ENCODE data around the gene THBD.

The THBD gene

DNA sequence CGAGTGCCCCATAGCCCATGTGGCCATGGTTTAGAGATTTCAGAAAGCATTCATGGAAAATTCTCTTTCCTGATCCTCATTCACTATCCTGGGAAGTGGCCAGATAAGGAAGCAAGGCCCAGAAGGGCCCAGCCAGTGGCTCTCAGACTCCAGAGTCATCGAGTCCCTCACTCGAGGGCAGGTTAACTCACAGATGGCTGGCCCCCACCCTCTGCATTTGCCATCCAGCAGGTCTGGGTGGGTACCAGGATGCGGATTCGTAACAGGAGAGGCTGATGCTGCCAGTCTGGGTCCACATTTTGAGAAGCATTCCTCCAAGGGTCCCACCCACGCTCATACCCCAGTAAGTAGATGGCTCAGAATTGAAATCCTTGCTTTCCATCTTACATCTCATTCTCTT lies 18.1 kb downstream of the THBD start:
- no peak for TF ChIP-seq RAD21 (IDR thresholded peaks at IDR 0.05; ENCODE audit: low read depth)
- TF ChIP-seq EGR1 (IDR thresholded peaks at IDR 0.05) = no peak
- no peak for TF ChIP-seq CEBPB (IDR thresholded peaks at IDR 0.05)
- no peak for TF ChIP-seq YY1 (IDR thresholded peaks at IDR 0.05; ENCODE audit: low read depth)
- TF ChIP-seq, protein P1, sequence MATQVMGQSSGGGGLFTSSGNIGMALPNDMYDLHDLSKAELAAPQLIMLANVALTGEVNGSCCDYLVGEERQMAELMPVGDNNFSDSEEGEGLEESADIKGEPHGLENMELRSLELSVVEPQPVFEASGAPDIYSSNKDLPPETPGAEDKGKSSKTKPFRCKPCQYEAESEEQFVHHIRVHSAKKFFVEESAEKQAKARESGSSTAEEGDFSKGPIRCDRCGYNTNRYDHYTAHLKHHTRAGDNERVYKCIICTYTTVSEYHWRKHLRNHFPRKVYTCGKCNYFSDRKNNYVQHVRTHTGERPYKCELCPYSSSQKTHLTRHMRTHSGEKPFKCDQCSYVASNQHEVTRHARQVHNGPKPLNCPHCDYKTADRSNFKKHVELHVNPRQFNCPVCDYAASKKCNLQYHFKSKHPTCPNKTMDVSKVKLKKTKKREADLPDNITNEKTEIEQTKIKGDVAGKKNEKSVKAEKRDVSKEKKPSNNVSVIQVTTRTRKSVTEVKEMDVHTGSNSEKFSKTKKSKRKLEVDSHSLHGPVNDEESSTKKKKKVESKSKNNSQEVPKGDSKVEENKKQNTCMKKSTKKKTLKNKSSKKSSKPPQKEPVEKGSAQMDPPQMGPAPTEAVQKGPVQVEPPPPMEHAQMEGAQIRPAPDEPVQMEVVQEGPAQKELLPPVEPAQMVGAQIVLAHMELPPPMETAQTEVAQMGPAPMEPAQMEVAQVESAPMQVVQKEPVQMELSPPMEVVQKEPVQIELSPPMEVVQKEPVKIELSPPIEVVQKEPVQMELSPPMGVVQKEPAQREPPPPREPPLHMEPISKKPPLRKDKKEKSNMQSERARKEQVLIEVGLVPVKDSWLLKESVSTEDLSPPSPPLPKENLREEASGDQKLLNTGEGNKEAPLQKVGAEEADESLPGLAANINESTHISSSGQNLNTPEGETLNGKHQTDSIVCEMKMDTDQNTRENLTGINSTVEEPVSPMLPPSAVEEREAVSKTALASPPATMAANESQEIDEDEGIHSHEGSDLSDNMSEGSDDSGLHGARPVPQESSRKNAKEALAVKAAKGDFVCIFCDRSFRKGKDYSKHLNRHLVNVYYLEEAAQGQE (IDR thresholded peaks at IDR 0.05; ENCODE audit: low read depth) = no peak
- no peak for TF ChIP-seq TAF1 (IDR thresholded peaks at IDR 0.05; ENCODE audit: low read depth)
- TF ChIP-seq CREB1 (IDR thresholded peaks at IDR 0.05; ENCODE audit: low read depth) = no peak
- TF ChIP-seq, protein P2, sequence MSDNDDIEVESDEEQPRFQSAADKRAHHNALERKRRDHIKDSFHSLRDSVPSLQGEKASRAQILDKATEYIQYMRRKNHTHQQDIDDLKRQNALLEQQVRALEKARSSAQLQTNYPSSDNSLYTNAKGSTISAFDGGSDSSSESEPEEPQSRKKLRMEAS (IDR thresholded peaks at IDR 0.05) = no peak
- TF ChIP-seq, protein P3, sequence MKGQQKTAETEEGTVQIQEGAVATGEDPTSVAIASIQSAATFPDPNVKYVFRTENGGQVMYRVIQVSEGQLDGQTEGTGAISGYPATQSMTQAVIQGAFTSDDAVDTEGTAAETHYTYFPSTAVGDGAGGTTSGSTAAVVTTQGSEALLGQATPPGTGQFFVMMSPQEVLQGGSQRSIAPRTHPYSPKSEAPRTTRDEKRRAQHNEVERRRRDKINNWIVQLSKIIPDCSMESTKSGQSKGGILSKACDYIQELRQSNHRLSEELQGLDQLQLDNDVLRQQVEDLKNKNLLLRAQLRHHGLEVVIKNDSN (IDR thresholded peaks at IDR 0.05) = no peak
- TF ChIP-seq FOXM1 (IDR thresholded peaks at IDR 0.05; ENCODE audit: borderline replicate concordance, low read depth) = no peak
- TF ChIP-seq EP300 (IDR thresholded peaks at IDR 0.05; ENCODE audit: borderline replicate concordance) = no peak
- no peak for TF ChIP-seq TEAD4 (IDR thresholded peaks at IDR 0.05)
- no peak for TF ChIP-seq TCF12 (IDR thresholded peaks at IDR 0.05; ENCODE audit: low read depth)
- no peak for TF ChIP-seq ZBTB7A (IDR thresholded peaks at IDR 0.05; ENCODE audit: low read depth)
- no peak for TF ChIP-seq NFIC (IDR thresholded peaks at IDR 0.05)

DNA sequence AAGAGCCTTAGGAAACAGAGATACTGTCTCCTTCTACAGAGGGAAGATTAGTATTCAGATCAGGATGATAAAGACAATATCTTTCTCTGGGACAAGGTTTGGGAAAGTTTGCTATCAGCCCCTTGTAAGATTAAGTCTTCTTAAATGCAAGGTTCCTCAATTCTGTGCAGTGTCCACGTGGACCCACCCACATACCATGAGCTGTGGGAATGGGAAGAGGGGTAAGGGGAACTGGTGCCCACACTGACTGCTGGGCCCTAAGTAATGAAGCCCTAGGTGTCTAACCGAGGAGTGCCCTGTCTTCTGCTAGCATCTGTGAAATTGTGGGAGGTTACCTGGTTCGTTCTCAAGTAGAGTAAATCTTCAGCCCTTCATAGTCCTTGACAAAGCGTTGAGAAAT lies 20.1 kb downstream of the THBD start:
- TF ChIP-seq RAD21 (IDR thresholded peaks at IDR 0.05; ENCODE audit: low read depth) = no peak
- TF ChIP-seq CEBPB (IDR thresholded peaks at IDR 0.05) = no peak
- TF ChIP-seq, protein P3 (IDR thresholded peaks at IDR 0.05) = no peak
- no peak for TF ChIP-seq FOXM1 (IDR thresholded peaks at IDR 0.05; ENCODE audit: borderline replicate concordance, low read depth)
- TF ChIP-seq, protein P1 (IDR thresholded peaks at IDR 0.05; ENCODE audit: low read depth) = no peak
- TF ChIP-seq NFIC (IDR thresholded peaks at IDR 0.05) = no peak
- TF ChIP-seq, protein P2 (IDR thresholded peaks at IDR 0.05) = no peak
- TF ChIP-seq TAF1 (IDR thresholded peaks at IDR 0.05; ENCODE audit: low read depth) = no peak
- no peak for TF ChIP-seq ZBTB7A (IDR thresholded peaks at IDR 0.05; ENCODE audit: low read depth)
- no peak for TF ChIP-seq TEAD4 (IDR thresholded peaks at IDR 0.05)
- no peak for TF ChIP-seq CREB1 (IDR thresholded peaks at IDR 0.05; ENCODE audit: low read depth)
- no peak for TF ChIP-seq TCF12 (IDR thresholded peaks at IDR 0.05; ENCODE audit: low read depth)
- TF ChIP-seq EGR1 (IDR thresholded peaks at IDR 0.05) = no peak
- TF ChIP-seq YY1 (IDR thresholded peaks at IDR 0.05; ENCODE audit: low read depth) = no peak
- TF ChIP-seq EP300 (IDR thresholded peaks at IDR 0.05; ENCODE audit: borderline replicate concordance) = no peak

DNA sequence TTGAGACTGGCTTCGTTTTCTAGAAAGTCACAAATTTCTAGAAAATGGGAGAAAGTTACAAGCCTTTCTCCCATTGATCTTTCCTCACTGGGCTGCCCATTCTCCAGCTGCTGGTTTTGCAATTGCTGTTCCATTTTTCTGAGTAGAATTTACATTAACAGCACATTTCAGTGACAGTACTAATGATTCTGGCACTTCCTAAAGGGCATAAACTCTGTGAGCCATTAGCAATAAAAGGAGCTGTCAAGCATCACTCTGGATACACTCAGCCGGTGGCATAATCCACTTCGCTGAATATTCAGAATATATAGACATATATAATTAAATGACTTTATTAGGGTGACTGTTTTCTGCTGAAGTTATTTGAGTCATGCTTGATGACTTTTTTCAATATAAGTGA lies 21.1 kb downstream of the THBD start:
- TF ChIP-seq CEBPB (IDR thresholded peaks at IDR 0.05) = no peak

DNA sequence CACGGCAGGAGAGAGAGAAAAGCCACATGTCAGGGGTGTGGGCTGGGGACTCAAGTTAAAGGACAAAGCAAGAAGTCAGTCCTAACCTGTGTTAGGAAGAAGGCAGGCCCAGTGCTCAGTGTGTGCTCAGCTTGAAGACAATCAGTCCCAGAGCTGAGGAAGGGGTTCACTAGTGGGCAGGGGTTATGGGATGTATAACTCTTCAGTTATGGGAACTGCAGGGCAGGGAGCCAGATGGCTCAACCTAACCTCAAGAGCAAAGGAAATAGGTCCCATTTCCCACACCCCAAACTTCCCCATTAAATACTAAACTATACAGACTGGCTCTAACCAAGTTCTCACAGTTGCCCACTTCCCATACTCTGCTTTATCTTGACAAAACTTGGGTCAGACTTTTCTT lies 21.8 kb downstream of the THBD start:
- no peak for TF ChIP-seq TCF12 (IDR thresholded peaks at IDR 0.05; ENCODE audit: low read depth)

DNA sequence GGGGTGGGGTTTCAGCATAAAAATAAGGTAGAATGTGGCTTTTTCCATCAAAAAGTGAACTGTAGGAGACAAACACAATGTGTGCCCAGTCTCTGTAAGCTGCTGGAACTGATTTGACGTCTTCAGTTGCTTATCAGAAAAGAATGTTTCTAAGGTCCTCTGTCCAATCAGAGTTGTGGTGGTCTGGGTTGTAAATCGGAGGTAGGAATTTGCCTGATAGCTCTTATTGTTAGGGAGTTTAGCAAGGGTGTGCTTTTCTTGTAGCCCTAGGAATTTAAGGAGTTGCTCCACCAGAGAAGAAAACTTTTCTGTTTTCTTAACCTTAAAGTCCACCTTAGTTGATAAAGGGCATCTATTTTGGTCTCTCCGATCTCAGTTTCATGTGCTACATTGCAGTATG lies 24.8 kb downstream of the THBD start:
- TF ChIP-seq, protein P3 (IDR thresholded peaks at IDR 0.05) = no peak
- no peak for TF ChIP-seq ZBTB7A (IDR thresholded peaks at IDR 0.05; ENCODE audit: low read depth)
- no peak for TF ChIP-seq RAD21 (IDR thresholded peaks at IDR 0.05; ENCODE audit: low read depth)
- no peak for TF ChIP-seq NFIC (IDR thresholded peaks at IDR 0.05)
- no peak for TF ChIP-seq YY1 (IDR thresholded peaks at IDR 0.05; ENCODE audit: low read depth)
- TF ChIP-seq FOXM1 (IDR thresholded peaks at IDR 0.05; ENCODE audit: borderline replicate concordance, low read depth) = no peak
- TF ChIP-seq TAF1 (IDR thresholded peaks at IDR 0.05; ENCODE audit: low read depth) = no peak
- no peak for TF ChIP-seq TEAD4 (IDR thresholded peaks at IDR 0.05)
- TF ChIP-seq TCF12 (IDR thresholded peaks at IDR 0.05; ENCODE audit: low read depth) = no peak
- TF ChIP-seq CEBPB (IDR thresholded peaks at IDR 0.05) = no peak
- TF ChIP-seq, protein P1 (IDR thresholded peaks at IDR 0.05; ENCODE audit: low read depth) = no peak
- no peak for TF ChIP-seq EP300 (IDR thresholded peaks at IDR 0.05; ENCODE audit: borderline replicate concordance)
- TF ChIP-seq CREB1 (IDR thresholded peaks at IDR 0.05; ENCODE audit: low read depth) = no peak
- TF ChIP-seq, protein P2 (IDR thresholded peaks at IDR 0.05) = no peak
- TF ChIP-seq EGR1 (IDR thresholded peaks at IDR 0.05) = no peak

Data from Ishikawa (cell line).